ACHN (cell line): ENCODE data around the gene KCNJ16.
A peak's percentile ranks its signal among the peaks of the same experiment; 100 is the strongest.

Source experiments
- DNase-seq: peaks from one replicate; pipeline ENCODE4 v3.0.0-alpha.2; 2015
- in situ Hi-C: cut with HindIII; loops from 2 replicates; pipeline ENCODE4 v1.10.0; 2017; ENCODE audit warnings: low sequenced_read_pairs, low pct_ligation_motif_present, low pct_unique_long_range_greater_than_20kb

Gene KCNJ16

GRCh38 chr17:70059649-70060048, 15.4 kb upstream of the KCNJ16 start:
- DNase-seq = no peak
- in situ Hi-C loops = no loop called here

DNA sequence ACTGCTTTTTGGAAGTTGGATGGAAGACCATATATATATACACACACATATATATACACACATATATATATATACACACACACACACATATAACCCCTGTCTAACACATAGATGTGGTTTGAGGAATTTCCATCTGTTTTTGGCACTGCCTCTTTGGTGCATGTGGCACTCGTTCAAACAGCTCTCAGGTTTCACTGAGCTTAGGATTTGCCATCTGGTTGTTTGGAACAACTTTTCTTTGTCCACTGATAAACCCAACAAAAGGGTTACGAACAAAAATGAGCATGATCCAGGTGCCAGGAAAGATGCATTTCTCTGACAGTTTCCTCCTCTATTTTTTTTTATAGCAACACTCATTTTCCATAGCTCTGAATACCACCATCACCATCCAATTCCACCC, 14.6 kb upstream of the KCNJ16 start:
- in situ Hi-C loops = no loop called here

GRCh38 chr17:70067134-70067533, 7.9 kb upstream of the KCNJ16 start:
- in situ Hi-C loops = no loop called here
- no peak for DNase-seq

More for the DNA sequence above, 14.6 kb upstream of the KCNJ16 start:
- no peak for DNase-seq

GRCh38 chr17:70070305-70071027, 4.6 kb upstream of the KCNJ16 start:
- no peak for DNase-seq
- in situ Hi-C loops = no loop called here

- DNase-seq = no peak
- in situ Hi-C loops = no loop called here
Observed at GRCh38 chr17:70071127-70071526, 3.9 kb upstream of the KCNJ16 start.

GRCh38 chr17:70071620-70072019, 3.4 kb upstream of the KCNJ16 start:
- in situ Hi-C loops = no loop called here

GRCh38 chr17:70072546-70073309, 2.3 kb upstream of the KCNJ16 start:
- DNase-seq = no peak
- in situ Hi-C loops = no loop called here

More at GRCh38 chr17:70071620-70072019, 3.4 kb upstream of the KCNJ16 start:
- DNase-seq = no peak

DNA sequence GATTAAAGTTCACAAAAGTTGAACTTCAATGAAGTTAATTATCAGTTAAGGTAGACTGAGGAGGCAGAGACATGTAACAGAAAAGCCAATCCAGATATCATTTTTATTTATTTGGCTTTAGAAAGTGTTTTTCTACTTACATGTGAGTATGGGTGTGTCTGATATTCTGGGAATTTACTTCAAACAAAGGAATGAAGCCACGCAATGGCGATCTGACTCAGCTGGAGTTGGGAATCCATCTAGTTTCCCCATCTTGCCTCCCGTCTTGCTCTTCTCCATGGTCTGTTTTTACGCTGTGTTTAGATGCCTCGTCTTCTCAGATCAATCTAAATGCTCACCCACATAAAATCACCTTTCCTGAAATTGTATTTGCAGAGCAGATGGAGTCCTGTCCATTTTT, 1.7 kb upstream of the KCNJ16 start:
- in situ Hi-C loops = no loop called here
- DNase-seq = no peak

DNA sequence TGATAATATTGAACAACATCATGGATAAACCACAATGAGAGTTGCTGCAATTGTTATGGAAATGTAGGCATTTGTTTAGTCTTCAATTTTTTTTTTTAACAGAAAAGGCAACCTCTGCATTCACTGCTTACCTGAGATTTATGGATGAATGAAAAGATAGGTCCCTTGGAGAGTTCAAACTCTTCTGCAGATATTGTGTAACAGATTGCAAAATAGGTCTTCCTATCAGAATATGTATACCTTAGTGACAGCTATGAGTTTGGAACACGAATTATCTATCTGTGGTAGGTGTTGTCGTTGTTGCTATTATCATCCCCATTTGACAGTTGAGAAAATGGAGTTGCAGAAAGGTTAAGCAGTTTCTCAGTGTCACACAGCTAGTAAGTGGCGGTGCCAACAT, 1.2 kb upstream of the KCNJ16 start:
- in situ Hi-C loops = no loop called here
- no peak for DNase-seq

DNA sequence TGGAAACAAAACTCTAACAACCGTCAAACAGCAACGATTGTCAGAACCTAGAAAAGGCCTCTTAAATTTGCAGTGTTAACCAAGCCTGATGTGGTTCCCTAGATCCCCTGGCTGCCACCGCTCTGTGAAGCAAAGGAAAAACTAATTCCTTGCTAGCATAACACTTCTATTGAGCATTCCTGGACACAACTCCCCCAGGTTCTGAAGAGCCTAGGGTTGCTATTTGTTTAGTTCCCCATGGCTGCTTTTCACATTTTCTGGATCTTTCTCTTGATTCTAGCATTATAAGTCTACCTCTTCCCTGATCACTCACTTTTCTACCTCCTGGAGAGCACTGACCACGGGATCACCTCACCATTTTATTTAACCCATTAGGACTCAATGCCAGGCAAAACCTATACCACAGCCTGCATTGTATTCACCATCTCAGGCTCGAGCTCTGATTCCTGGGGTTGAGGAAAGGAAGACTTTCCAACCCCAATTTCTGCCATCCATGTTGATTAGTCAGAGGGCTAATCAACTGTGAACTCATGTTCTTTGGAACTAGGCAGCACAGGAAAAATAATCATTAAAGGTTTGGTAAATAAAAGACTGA, 692 bp upstream of the KCNJ16 start:
- peak; percentile 55 for DNase-seq
- in situ Hi-C loops = no loop called here

GRCh38 chr17:70076189-70076588, 1.2 kb downstream of the KCNJ16 start:
- DNase-seq = peak; percentile 14
- in situ Hi-C loops = no loop called here

DNA sequence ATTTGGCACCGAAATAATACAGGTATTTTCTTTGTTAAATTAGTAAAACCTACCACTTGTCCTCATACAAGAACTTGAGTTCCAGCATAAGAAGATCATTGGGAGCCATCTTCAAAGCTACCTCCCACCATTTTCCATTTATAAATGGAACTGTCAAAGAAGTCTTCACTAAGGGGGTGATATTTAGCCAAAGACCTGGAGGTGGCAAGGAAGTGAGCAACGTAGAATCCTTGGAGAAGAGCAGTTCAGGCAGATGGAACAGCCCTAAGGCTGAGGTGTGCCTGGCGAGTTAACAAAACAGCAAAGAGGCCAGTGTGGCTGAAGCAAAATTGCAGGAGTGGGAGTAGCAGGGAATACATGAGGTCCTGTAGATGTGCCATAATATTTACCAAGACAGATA, 1.8 kb downstream of the KCNJ16 start:
- no peak for DNase-seq
- in situ Hi-C loops = no loop called here

- no peak for DNase-seq
- in situ Hi-C loops = no loop called here
Observed at GRCh38 chr17:70078549-70078948, 3.5 kb downstream of the KCNJ16 start.

- in situ Hi-C loops = no loop called here
- no peak for DNase-seq
Observed at GRCh38 chr17:70078994-70079531, 4.0 kb downstream of the KCNJ16 start.

GRCh38 chr17:70080541-70081347, 5.7 kb downstream of the KCNJ16 start:
- in situ Hi-C loops = no loop called here
- no peak for DNase-seq

- in situ Hi-C loops = no loop called here
Observed at GRCh38 chr17:70081885-70082284, 6.9 kb downstream of the KCNJ16 start.

GRCh38 chr17:70084476-70084875, 9.5 kb downstream of the KCNJ16 start:
- in situ Hi-C loops = no loop called here
- DNase-seq = no peak

More at GRCh38 chr17:70081885-70082284, 6.9 kb downstream of the KCNJ16 start:
- DNase-seq = no peak

GRCh38 chr17:70086516-70086915, 11.5 kb downstream of the KCNJ16 start:
- in situ Hi-C loops = no loop called here
- DNase-seq = no peak
